ENCODE results near the gene FAM222A.
A peak's percentile ranks its signal among the peaks of the same experiment; 100 is the strongest.

FAM222A gene

GRCh38 chr12:109814600-109815150 lies 101.0 kb downstream of the FAM222A start:
- no peaks in the 10 kb centered on the region for H3K9me3 ChIP-seq (replicated peaks in 1 of 2; ENCODE audit: control insufficient read depth in 2 of 2, insufficient read depth in 1 of 2, low read depth in 1 of 2, low read length in 2 of 2)
- H2AK5ac ChIP-seq (ENCODE audit: low read depth, low read length), result peak overlapping the region; percentile 68

GRCh38 chr12:109815225-109815624 lies 101.6 kb downstream of the FAM222A start:
- Histone ChIP-seq H3K27ac (replicated peaks; ENCODE audit: low read length) (no peak overlapping the region), H2BK15ac (ENCODE audit: low read length) (no peak overlapping the region), H3K9me3 (replicated peaks in 1 of 2; ENCODE audit: control insufficient read depth in 2 of 2, insufficient read depth in 1 of 2, low read depth in 1 of 2, low read length in 2 of 2) (no peaks in the 10 kb centered on the region), H3K4me2 (ENCODE audit: insufficient read depth, low read length, poor library complexity, severe bottlenecking) (no peak overlapping the region), H3K27me3 (ENCODE audit: control insufficient read depth in 3 of 3, insufficient read depth in 3 of 3, low read depth in 1 of 3, low read length in 3 of 3) (no peaks in the 10 kb centered on the region), H3K14ac (ENCODE audit: low read length) (no peak overlapping the region), H3K4me1 (ENCODE audit: control insufficient read depth in 2 of 2, insufficient read depth in 1 of 2, low read depth in 1 of 2, low read length in 2 of 2) (peaks cover 0 to 3% of the 10 kb centered on the region in 2 donors), H2BK12ac (ENCODE audit: low read length) (no peak overlapping the region), H2BK120ac (ENCODE audit: low read depth, low read length) (no peak overlapping the region), H3K4ac (ENCODE audit: low read length) (no peak overlapping the region), H3K18ac (ENCODE audit: low read length) (no peak overlapping the region), H4K91ac (ENCODE audit: low read depth, low read length, poor library complexity) (no peak overlapping the region), H2AK5ac (ENCODE audit: low read depth, low read length) (peak overlapping the region; percentile 15), H2AFZ (ENCODE audit: low read length) (no peak overlapping the region), H2BK5ac (ENCODE audit: low read length) (no peak overlapping the region), H3K4me3 (ENCODE audit: low read length in 2 of 2) (peak overlapping the region in 1 of 2 donors; percentile 22), H3K36me3 (replicated peaks in 1 of 2; ENCODE audit: control insufficient read depth in 2 of 2, insufficient read depth in 2 of 2, low read length in 2 of 2) (no peaks in the 10 kb centered on the region), H3K79me1 (ENCODE audit: low read depth, low read length) (no peaks in the 10 kb centered on the region), H3K9ac (ENCODE audit: low read depth, low read length, poor library complexity) (no peak overlapping the region), H3K23ac (ENCODE audit: low read depth, low read length, poor library complexity) (no peak overlapping the region), H4K8ac (ENCODE audit: low read depth, low read length) (no peak overlapping the region)
- WGBS, 2 donors (ENCODE audit: extremely low coverage in 2 of 2, insufficient read length in 2 of 2, insufficient replicate concordance in 1 of 2), result no CpG with 5 or more reads among the region's 4 CpGs
- DNase-seq (ENCODE audit: low spot score), result no peak

More at GRCh38 chr12:109814600-109815150, 101.0 kb downstream of the FAM222A start:
- H3K4me1 ChIP-seq (ENCODE audit: control insufficient read depth in 2 of 2, insufficient read depth in 1 of 2, low read depth in 1 of 2, low read length in 2 of 2), result peaks cover 0 to 3% of the 10 kb centered on the region in 2 donors
- no CpG with 5 or more reads among the region's 20 CpGs for WGBS, 2 donors (ENCODE audit: extremely low coverage in 2 of 2, insufficient read length in 2 of 2, insufficient replicate concordance in 1 of 2)
- no peaks in the 10 kb centered on the region for H3K79me1 ChIP-seq (ENCODE audit: low read depth, low read length)
- H2BK15ac ChIP-seq (ENCODE audit: low read length), result no peak overlapping the region
- no peaks in the 10 kb centered on the region for H3K27me3 ChIP-seq (ENCODE audit: control insufficient read depth in 3 of 3, insufficient read depth in 3 of 3, low read depth in 1 of 3, low read length in 3 of 3)
- no peak overlapping the region for H3K23ac ChIP-seq (ENCODE audit: low read depth, low read length, poor library complexity)
- H3K9ac ChIP-seq (ENCODE audit: low read depth, low read length, poor library complexity), result no peak overlapping the region
- H3K27ac ChIP-seq (replicated peaks; ENCODE audit: low read length), result no peak overlapping the region
- no peak overlapping the region for H2AFZ ChIP-seq (ENCODE audit: low read length)
- no peak overlapping the region for H3K14ac ChIP-seq (ENCODE audit: low read length)
- H3K4me2 ChIP-seq (ENCODE audit: insufficient read depth, low read length, poor library complexity, severe bottlenecking), result no peak overlapping the region
- H2BK120ac ChIP-seq (ENCODE audit: low read depth, low read length), result no peak overlapping the region
- no peak overlapping the region for H4K91ac ChIP-seq (ENCODE audit: low read depth, low read length, poor library complexity)
- H3K4me3 ChIP-seq (ENCODE audit: low read length in 2 of 2), result no peak overlapping the region
- peak overlapping the region; percentile 35 for H3K18ac ChIP-seq (ENCODE audit: low read length)
- H2BK12ac ChIP-seq (ENCODE audit: low read length), result peak overlapping the region; percentile 75
- no peak overlapping the region for H3K4ac ChIP-seq (ENCODE audit: low read length)
- no peak for DNase-seq (ENCODE audit: low spot score)
- H2BK5ac ChIP-seq (ENCODE audit: low read length), result no peak overlapping the region
- no peaks in the 10 kb centered on the region for H3K36me3 ChIP-seq (replicated peaks in 1 of 2; ENCODE audit: control insufficient read depth in 2 of 2, insufficient read depth in 2 of 2, low read length in 2 of 2)
- no peak overlapping the region for H4K8ac ChIP-seq (ENCODE audit: low read depth, low read length)

GRCh38 chr12:109815757-109816617 lies 102.4 kb downstream of the FAM222A start:
- no peak overlapping the region for H4K91ac ChIP-seq (ENCODE audit: low read depth, low read length, poor library complexity)
- whole genome bisulfite sequencing, 2 donors (ENCODE audit: extremely low coverage in 2 of 2, insufficient read length in 2 of 2, insufficient replicate concordance in 1 of 2), result no CpG with 5 or more reads among the region's 10 CpGs
- no peak overlapping the region for H2AK5ac ChIP-seq (ENCODE audit: low read depth, low read length)
- no peak overlapping the region for H2BK120ac ChIP-seq (ENCODE audit: low read depth, low read length)
- no peak overlapping the region for H3K18ac ChIP-seq (ENCODE audit: low read length)
- H3K36me3 ChIP-seq (replicated peaks in 1 of 2; ENCODE audit: control insufficient read depth in 2 of 2, insufficient read depth in 2 of 2, low read length in 2 of 2), result no peaks in the 10 kb centered on the region
- H3K23ac ChIP-seq (ENCODE audit: low read depth, low read length, poor library complexity), result no peak overlapping the region
- no peak overlapping the region for H3K9ac ChIP-seq (ENCODE audit: low read depth, low read length, poor library complexity)
- H3K27me3 ChIP-seq (ENCODE audit: control insufficient read depth in 3 of 3, insufficient read depth in 3 of 3, low read depth in 1 of 3, low read length in 3 of 3), result no peaks in the 10 kb centered on the region
- no peak overlapping the region for H2BK12ac ChIP-seq (ENCODE audit: low read length)
- H2AFZ ChIP-seq (ENCODE audit: low read length), result no peak overlapping the region
- peaks cover 0 to 3% of the 10 kb centered on the region in 2 donors for H3K4me1 ChIP-seq (ENCODE audit: control insufficient read depth in 2 of 2, insufficient read depth in 1 of 2, low read depth in 1 of 2, low read length in 2 of 2)
- H2BK5ac ChIP-seq (ENCODE audit: low read length), result no peak overlapping the region
- no peak for DNase-seq (ENCODE audit: low spot score)
- H4K8ac ChIP-seq (ENCODE audit: low read depth, low read length), result no peak overlapping the region
- H3K4me2 ChIP-seq (ENCODE audit: insufficient read depth, low read length, poor library complexity, severe bottlenecking), result no peak overlapping the region
- H3K79me1 ChIP-seq (ENCODE audit: low read depth, low read length), result no peaks in the 10 kb centered on the region
- H3K27ac ChIP-seq (replicated peaks; ENCODE audit: low read length), result no peak overlapping the region
- no peak overlapping the region for H3K14ac ChIP-seq (ENCODE audit: low read length)
- no peak overlapping the region for H2BK15ac ChIP-seq (ENCODE audit: low read length)
- H3K4me3 ChIP-seq (ENCODE audit: low read length in 2 of 2), result no peak overlapping the region
- H3K9me3 ChIP-seq (replicated peaks in 1 of 2; ENCODE audit: control insufficient read depth in 2 of 2, insufficient read depth in 1 of 2, low read depth in 1 of 2, low read length in 2 of 2), result no peaks in the 10 kb centered on the region
- H3K4ac ChIP-seq (ENCODE audit: low read length), result no peak overlapping the region

GRCh38 chr12:109816870-109817269 lies 103.2 kb downstream of the FAM222A start:
- peaks cover 0 to 5% of the 10 kb centered on the region in 2 donors for H3K4me1 ChIP-seq (ENCODE audit: control insufficient read depth in 2 of 2, insufficient read depth in 1 of 2, low read depth in 1 of 2, low read length in 2 of 2)
- peak overlapping the region; percentile 7 for H3K23ac ChIP-seq (ENCODE audit: low read depth, low read length, poor library complexity)
- H3K14ac ChIP-seq (ENCODE audit: low read length), result no peak overlapping the region
- H3K9me3 ChIP-seq (replicated peaks in 1 of 2; ENCODE audit: control insufficient read depth in 2 of 2, insufficient read depth in 1 of 2, low read depth in 1 of 2, low read length in 2 of 2), result no peaks in the 10 kb centered on the region
- no CpG with 5 or more reads among the region's 7 CpGs for WGBS, 2 donors (ENCODE audit: extremely low coverage in 2 of 2, insufficient read length in 2 of 2, insufficient replicate concordance in 1 of 2)
- H3K4ac ChIP-seq (ENCODE audit: low read length), result no peak overlapping the region
- no peak overlapping the region for H3K27ac ChIP-seq (replicated peaks; ENCODE audit: low read length)
- no peak overlapping the region for H2BK12ac ChIP-seq (ENCODE audit: low read length)
- no peak overlapping the region for H3K9ac ChIP-seq (ENCODE audit: low read depth, low read length, poor library complexity)
- no peaks in the 10 kb centered on the region for H3K27me3 ChIP-seq (ENCODE audit: control insufficient read depth in 3 of 3, insufficient read depth in 3 of 3, low read depth in 1 of 3, low read length in 3 of 3)
- peak overlapping the region; percentile 3 for H2BK15ac ChIP-seq (ENCODE audit: low read length)
- no peak overlapping the region for H2AFZ ChIP-seq (ENCODE audit: low read length)
- H3K79me1 ChIP-seq (ENCODE audit: low read depth, low read length), result no peaks in the 10 kb centered on the region
- H2BK120ac ChIP-seq (ENCODE audit: low read depth, low read length), result no peak overlapping the region
- peak overlapping the region; percentile 74 for H3K18ac ChIP-seq (ENCODE audit: low read length)
- no peak overlapping the region for H2BK5ac ChIP-seq (ENCODE audit: low read length)
- H3K36me3 ChIP-seq (replicated peaks in 1 of 2; ENCODE audit: control insufficient read depth in 2 of 2, insufficient read depth in 2 of 2, low read length in 2 of 2), result no peaks in the 10 kb centered on the region
- H3K4me3 ChIP-seq (ENCODE audit: low read length in 2 of 2), result no peak overlapping the region
- no peak overlapping the region for H4K8ac ChIP-seq (ENCODE audit: low read depth, low read length)
- H2AK5ac ChIP-seq (ENCODE audit: low read depth, low read length), result peak overlapping the region; percentile 42
- no peak for DNase-seq (ENCODE audit: low spot score)
- no peak overlapping the region for H3K4me2 ChIP-seq (ENCODE audit: insufficient read depth, low read length, poor library complexity, severe bottlenecking)
- no peak overlapping the region for H4K91ac ChIP-seq (ENCODE audit: low read depth, low read length, poor library complexity)
